Measurements from ENCODE around the gene GPC3.

DNA sequence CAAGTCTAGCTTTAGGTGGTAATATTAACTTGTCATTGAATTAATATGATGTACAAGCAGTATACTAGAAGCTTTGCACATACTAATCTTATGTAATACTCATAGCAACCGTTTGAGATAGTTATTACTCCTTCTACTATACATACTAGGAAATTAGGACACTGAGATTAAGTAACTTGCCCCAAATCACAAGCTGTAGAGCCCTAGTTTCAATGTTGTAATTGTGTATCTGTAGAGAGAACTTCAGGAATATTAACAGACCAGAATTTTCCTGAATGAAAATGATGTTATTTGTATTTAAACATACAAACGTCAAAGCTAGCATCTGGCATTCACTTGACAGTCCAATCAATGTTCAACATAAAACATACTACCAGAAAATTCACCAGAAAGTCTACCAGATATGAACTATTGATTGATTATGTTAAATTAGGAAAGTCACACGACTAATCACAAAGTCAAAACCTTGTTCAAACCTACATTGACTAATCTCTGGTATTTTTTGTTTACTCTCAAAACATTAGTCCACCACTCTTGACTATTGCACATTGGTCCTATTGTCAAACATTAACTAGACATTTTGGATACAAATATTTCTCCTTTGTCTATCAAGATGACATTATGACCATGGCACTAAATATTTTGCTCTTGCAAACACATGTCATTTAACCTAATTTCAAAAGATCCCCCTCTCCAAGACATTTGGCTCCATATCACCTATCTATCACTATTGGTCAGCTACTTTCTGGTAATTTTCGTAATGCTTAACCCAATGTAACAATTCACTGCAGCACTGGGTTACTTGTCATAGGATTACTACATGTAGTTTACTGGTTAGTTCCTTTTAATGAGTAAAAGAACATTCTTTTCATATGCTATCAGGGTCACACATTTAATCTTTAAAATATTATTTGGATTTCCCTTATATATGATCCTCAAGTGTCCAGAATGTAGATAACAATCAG lies 100.7 kb downstream of the GPC3 start:
- TF ChIP-seq, protein P1, sequence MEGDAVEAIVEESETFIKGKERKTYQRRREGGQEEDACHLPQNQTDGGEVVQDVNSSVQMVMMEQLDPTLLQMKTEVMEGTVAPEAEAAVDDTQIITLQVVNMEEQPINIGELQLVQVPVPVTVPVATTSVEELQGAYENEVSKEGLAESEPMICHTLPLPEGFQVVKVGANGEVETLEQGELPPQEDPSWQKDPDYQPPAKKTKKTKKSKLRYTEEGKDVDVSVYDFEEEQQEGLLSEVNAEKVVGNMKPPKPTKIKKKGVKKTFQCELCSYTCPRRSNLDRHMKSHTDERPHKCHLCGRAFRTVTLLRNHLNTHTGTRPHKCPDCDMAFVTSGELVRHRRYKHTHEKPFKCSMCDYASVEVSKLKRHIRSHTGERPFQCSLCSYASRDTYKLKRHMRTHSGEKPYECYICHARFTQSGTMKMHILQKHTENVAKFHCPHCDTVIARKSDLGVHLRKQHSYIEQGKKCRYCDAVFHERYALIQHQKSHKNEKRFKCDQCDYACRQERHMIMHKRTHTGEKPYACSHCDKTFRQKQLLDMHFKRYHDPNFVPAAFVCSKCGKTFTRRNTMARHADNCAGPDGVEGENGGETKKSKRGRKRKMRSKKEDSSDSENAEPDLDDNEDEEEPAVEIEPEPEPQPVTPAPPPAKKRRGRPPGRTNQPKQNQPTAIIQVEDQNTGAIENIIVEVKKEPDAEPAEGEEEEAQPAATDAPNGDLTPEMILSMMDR (IDR thresholded peaks at IDR 0.05; ENCODE audit: low read depth, low read length, poor library complexity, severe bottlenecking), result no peak
- no peak for TF ChIP-seq EZH2phosphoT487 (IDR thresholded peaks at IDR 0.05; ENCODE audit: borderline replicate concordance, low read length)

Data from DOHH2 (cell line).